NCI-H446 treated with DMSO at 0.1 percent for 48 hours (cell line): ENCODE results near the gene DNAH1.
A peak's percentile ranks its signal among the peaks of the same experiment; 100 is the strongest.

Experiments used
- DNase-seq: peaks from one replicate; lab custom pipeline; 2025; lab: John Stamatoyannopoulos, UW

The DNAH1 gene

GRCh38 chr3:52403271-52403841 is 87.2 kb downstream of the DNAH1 start:
- DNase-seq, result no peak

GRCh38 chr3:52403955-52404354 is 87.8 kb downstream of the DNAH1 start:
- no peak for DNase-seq

- DNase-seq, result no peak
Measured at GRCh38 chr3:52404391-52404790, 88.3 kb downstream of the DNAH1 start.

- no peak for DNase-seq
Measured at GRCh38 chr3:52405066-52405465, 88.9 kb downstream of the DNAH1 start.

GRCh38 chr3:52405601-52406110 is 89.5 kb downstream of the DNAH1 start:
- no peak for DNase-seq

GRCh38 chr3:52406231-52406661 is 90.1 kb downstream of the DNAH1 start:
- DNase-seq, result no peak

GRCh38 chr3:52406791-52407510 is 90.8 kb downstream of the DNAH1 start:
- DNase-seq, result no peak

GRCh38 chr3:52407779-52408178 is 91.7 kb downstream of the DNAH1 start:
- DNase-seq, result no peak

GRCh38 chr3:52408466-52408865 is 92.3 kb downstream of the DNAH1 start:
- no peak for DNase-seq

- no peak for DNase-seq
Measured at GRCh38 chr3:52415800-52416199, 99.7 kb downstream of the DNAH1 start.

GRCh38 chr3:52420388-52420787 is 104.3 kb downstream of the DNAH1 start:
- no peak for DNase-seq

GRCh38 chr3:52422669-52423068 is 106.5 kb downstream of the DNAH1 start:
- DNase-seq, result no peak

GRCh38 chr3:52423173-52423572 is 107.1 kb downstream of the DNAH1 start:
- DNase-seq, result no peak

- peak; percentile 5 for DNase-seq
Measured at GRCh38 chr3:52428151-52429005, 112.3 kb downstream of the DNAH1 start.

GRCh38 chr3:52429031-52429430 is 112.9 kb downstream of the DNAH1 start:
- DNase-seq, result no peak

- DNase-seq, result no peak
Measured at GRCh38 chr3:52429779-52430415, 113.8 kb downstream of the DNAH1 start.

GRCh38 chr3:52430416-52430810 is 114.3 kb downstream of the DNAH1 start:
- no peak for DNase-seq

GRCh38 chr3:52431459-52432223 is 115.5 kb downstream of the DNAH1 start:
- no peak for DNase-seq

GRCh38 chr3:52432225-52432624 is 116.1 kb downstream of the DNAH1 start:
- no peak for DNase-seq

GRCh38 chr3:52432691-52433141 is 116.6 kb downstream of the DNAH1 start:
- no peak for DNase-seq

- no peak for DNase-seq
Measured at GRCh38 chr3:52433328-52433995, 117.3 kb downstream of the DNAH1 start.
